H1 (cell line): ENCODE measurements around the gene E2F3. TPM values are rescaled to one million over a fixed set of nuclear protein-coding genes. Genes with fewer than 3 reads are reported as not detected.

Source experiments
- CTCF ChIA-PET: fragments of 300-600 bp; sonication (Branson Sonifier 250); formaldehyde crosslinking; loops from one replicate; lab custom pipeline; 2021; ENCODE audit not compliant: partially characterized antibody; lab: Charles Lee
- POLR2A ChIA-PET: fragments of 300-600 bp; sonication (Branson Sonifier 250); formaldehyde crosslinking; loops from one replicate; lab custom pipeline; 2021; ENCODE audit warnings: inconsistent platforms; ENCODE audit not compliant: partially characterized antibody; lab: Charles Lee
- DNase-seq, 2 experiments: peaks; one replicate each; pipeline versions ENCODE4 v3.0.0 to v3.0.0-alpha.2; 2010 to 2022; ENCODE audit warnings: low spot score in 2 of 2, low read depth in 1 of 2, mixed read lengths in 1 of 2
- FAIRE-seq: peaks from 2 replicates; lab custom pipeline; 2011; peaks lifted over from hg19 to GRCh38; lab: Jason Lieb, UNC
- H2AFZ ChIP-seq: 2 replicates; pipeline ENCODE4 v1.8.1; 2012; ENCODE audit warnings: low read length, inconsistent platforms
- H2AK5ac ChIP-seq: 2 replicates; pipeline ENCODE4 v1.6.1; 2013; ENCODE audit warnings: low read depth, low read length
- H2BK120ac ChIP-seq: replicated peaks from 2 replicates; pipeline ENCODE3; 2013; ENCODE audit warnings: low read depth, low read length, inconsistent platforms
- H2BK12ac ChIP-seq: 2 replicates; pipeline ENCODE4 v1.6.1; 2013; ENCODE audit warnings: low read depth, low read length
- H2BK15ac ChIP-seq: 2 replicates; pipeline ENCODE4 v1.6.1; 2013; ENCODE audit warnings: low read length
- H2BK20ac ChIP-seq: 2 replicates; pipeline ENCODE4 v1.6.1; 2013; ENCODE audit warnings: low read length
- H2BK5ac ChIP-seq: 2 replicates; pipeline ENCODE4 v1.6.1; 2013; ENCODE audit warnings: low read depth, low read length
- H3K14ac ChIP-seq: 2 replicates; pipeline ENCODE4 v1.6.1; 2013; ENCODE audit warnings: inconsistent platforms; ENCODE audit not compliant: insufficient read length
- H3K18ac ChIP-seq: 2 replicates; pipeline ENCODE4 v1.6.1; 2013; ENCODE audit warnings: low read length; ENCODE audit errors: extremely low read depth
- H3K23ac ChIP-seq: 2 replicates; pipeline ENCODE4 v1.6.1; 2013; ENCODE audit warnings: inconsistent platforms; ENCODE audit not compliant: insufficient read length
- H3K23me2 ChIP-seq: 2 replicates; pipeline ENCODE4 v1.6.1; 2013; ENCODE audit warnings: low read depth, low read length
- H3K27ac ChIP-seq: 2 replicates; pipeline ENCODE4 v1.6.1; 2011; ENCODE audit warnings: low read depth, low read length, inconsistent platforms
- H3K27me3 ChIP-seq, 4 experiments: replicated peaks in 1 of 4; 1 replicate in 1 of 4; 2 replicates in 3 of 4; pipeline versions ENCODE4 v1.6.1 to v1.8.1; 2011 to 2013; ENCODE audit warnings: low read length in 3 of 4, mild to moderate bottlenecking in 3 of 4, inconsistent platforms in 2 of 4, mixed read lengths in 2 of 4, moderate library complexity in 1 of 4; ENCODE audit not compliant: control insufficient read depth in 3 of 4, insufficient read depth in 3 of 4; ENCODE audit errors: extremely low read depth in 1 of 4
- H3K36me3 ChIP-seq, 4 experiments: 2 replicates each; pipeline versions ENCODE4 v1.6.1 to v1.8.1; 2011 to 2013; ENCODE audit warnings: mild to moderate bottlenecking in 4 of 4, low read length in 3 of 4, moderate library complexity in 2 of 4, control low read depth in 1 of 4, inconsistent platforms in 1 of 4; ENCODE audit not compliant: insufficient read depth in 4 of 4, control insufficient read depth in 2 of 4
- H3K4ac ChIP-seq: replicated peaks from 2 replicates; pipeline ENCODE3; 2013; ENCODE audit warnings: low read length, low read depth, mixed read lengths, inconsistent platforms; ENCODE audit not compliant: insufficient read length
- H3K4me1 ChIP-seq, 4 experiments: replicated peaks in 1 of 4; 1 replicate in 1 of 4; 2 replicates in 3 of 4; pipeline versions ENCODE4 v1.6.1 to v1.8.1; 2011 to 2013; ENCODE audit warnings: low read length in 3 of 4, inconsistent platforms in 2 of 4, mixed read lengths in 1 of 4; ENCODE audit not compliant: insufficient read depth in 4 of 4, control insufficient read depth in 3 of 4
- H3K4me2 ChIP-seq, 2 experiments: 2 replicates each; pipeline versions ENCODE4 v1.6.1 to v1.8.1; 2011 to 2013; ENCODE audit warnings: low read depth in 2 of 2, low read length in 2 of 2, control low read depth in 1 of 2, inconsistent platforms in 1 of 2, mild to moderate bottlenecking in 1 of 2; ENCODE audit not compliant: insufficient read depth in 1 of 2
- H3K4me3 ChIP-seq, 4 experiments: fragments of 200-600, 300-600 bp in 1 of 4; sonication (generic), shearing (Covaris generic), sonication (Bioruptor Twin) in 1 of 4; 2 replicates each; pipeline versions ENCODE4 v1.5.1 to v1.8.1; 2011 to 2016; ENCODE audit warnings: low read length in 4 of 4, low read depth in 3 of 4, control low read depth in 2 of 4, inconsistent platforms in 2 of 4, mild to moderate bottlenecking in 2 of 4, mixed read lengths in 1 of 4, moderate library complexity in 1 of 4; ENCODE audit not compliant: insufficient read depth in 2 of 4; ENCODE audit errors: extremely low read depth in 1 of 4
- H3K56ac ChIP-seq: replicated peaks from 2 replicates; pipeline ENCODE3; 2013; ENCODE audit warnings: low read depth, mild to moderate bottlenecking, mixed read lengths, low read length, inconsistent platforms; ENCODE audit not compliant: insufficient read length
- H3K79me1 ChIP-seq: 2 replicates; pipeline ENCODE4 v1.6.1; 2013; ENCODE audit warnings: low read depth, low read length, control low read depth
- H3K79me2 ChIP-seq, 2 experiments: 2 replicates each; pipeline versions ENCODE4 v1.6.1 to v1.8.1; 2012 to 2013; ENCODE audit warnings: low read length in 2 of 2, mild to moderate bottlenecking in 2 of 2, inconsistent platforms in 1 of 2; ENCODE audit not compliant: insufficient read depth in 2 of 2, control insufficient read depth in 1 of 2
- H3K9ac ChIP-seq, 4 experiments: replicated peaks in 1 of 4; 1 replicate in 1 of 4; 2 replicates in 3 of 4; pipeline versions ENCODE4 v1.6.1 to v1.8.1; 2011 to 2013; ENCODE audit warnings: low read depth in 3 of 4, low read length in 3 of 4, control low read depth in 2 of 4, mild to moderate bottlenecking in 2 of 4, moderate library complexity in 2 of 4, inconsistent platforms in 1 of 4; ENCODE audit errors: extremely low read depth in 1 of 4
- H3K9me3 ChIP-seq, 2 experiments: 2 replicates each; pipeline versions ENCODE4 v1.6.1 to v1.8.1; 2012 to 2013; ENCODE audit warnings: mild to moderate bottlenecking in 2 of 2, moderate library complexity in 2 of 2, control low read depth in 1 of 2, inconsistent platforms in 1 of 2, low read depth in 1 of 2, low read length in 1 of 2, mixed read lengths in 1 of 2; ENCODE audit not compliant: insufficient read depth in 2 of 2
- H4K20me1 ChIP-seq, 2 experiments: replicated peaks in 1 of 2; 2 replicates each; pipeline versions ENCODE3 to v1.8.1; 2011 to 2013; ENCODE audit warnings: inconsistent platforms in 2 of 2, low read length in 2 of 2, mild to moderate bottlenecking in 1 of 2; ENCODE audit not compliant: insufficient read depth in 2 of 2, control insufficient read depth in 1 of 2
- H4K5ac ChIP-seq: 2 replicates; pipeline ENCODE4 v1.6.1; 2013; ENCODE audit warnings: low read length, low read depth, mixed read lengths, inconsistent platforms; ENCODE audit not compliant: insufficient read length
- H4K8ac ChIP-seq: 2 replicates; pipeline ENCODE4 v1.8.0; 2013; ENCODE audit warnings: mild to moderate bottlenecking, moderate library complexity, low read length, inconsistent platforms; ENCODE audit not compliant: insufficient read depth; ENCODE audit errors: extremely low read depth
- H4K91ac ChIP-seq: replicated peaks from 2 replicates; pipeline ENCODE3; 2013; ENCODE audit warnings: low read length, mixed read lengths, inconsistent platforms; ENCODE audit not compliant: insufficient read length
- ASH2L ChIP-seq: fragments of 200-600, 300-600 bp; sonication (generic); IDR thresholded peaks from one replicate; pipeline ENCODE4 v1.7.1; 2017; ENCODE audit warnings: low read length
- BACH1 ChIP-seq: IDR thresholded peaks from 2 replicates; pipeline ENCODE4 v1.6.1; 2012; ENCODE audit warnings: low read length, improper control_type of control experiment
- BRCA1 ChIP-seq: IDR thresholded peaks from 2 replicates; pipeline ENCODE4 v1.6.1; 2012; ENCODE audit warnings: low read depth, low read length, improper control_type of control experiment
- CBX8 ChIP-seq: fragments of 300-800, 300-1000 bp; sonication (generic); IDR thresholded peaks from 2 replicates; pipeline ENCODE4 v1.7.1; 2016; ENCODE audit warnings: low read depth, low read length, borderline replicate concordance
- CEBPB ChIP-seq: IDR thresholded peaks from 2 replicates; pipeline ENCODE4 v1.6.1; 2012; ENCODE audit warnings: low read depth, low read length
- KDM1A ChIP-seq: fragments of 200-600, 300-600 bp; sonication (generic); IDR thresholded peaks from 2 replicates; pipeline ENCODE4 v1.7.1; 2016; ENCODE audit warnings: mild to moderate bottlenecking, low read length, borderline replicate concordance
- POU5F1 ChIP-seq: IDR thresholded peaks from 2 replicates; pipeline ENCODE4 v1.6.1; 2011; ENCODE audit warnings: low read depth, mild to moderate bottlenecking, low read length, moderate library complexity
- SIX5 ChIP-seq: IDR thresholded peaks from 2 replicates; pipeline ENCODE4 v1.6.1; 2011; ENCODE audit warnings: mild to moderate bottlenecking, low read depth, low read length
- SP2 ChIP-seq: IDR thresholded peaks from 2 replicates; pipeline ENCODE4 v1.6.1; 2012; ENCODE audit warnings: mild to moderate bottlenecking, low read length, inconsistent platforms
- TCF12 ChIP-seq: IDR thresholded peaks from 2 replicates; pipeline ENCODE4 v1.6.1; 2011; ENCODE audit warnings: low read depth, mild to moderate bottlenecking, low read length
- WGBS, 2 experiments: shearing (Covaris generic) in 1 of 2; methylation state at CpG; one replicate each; pipeline versions ENCODE4 v1.1.6 to v1.1.7; 2013 to 2015; ENCODE audit warnings: low lambda C conversion rate in 2 of 2, mixed read lengths in 2 of 2, inconsistent platforms in 1 of 2, low coverage in 1 of 2, missing lambda C conversion rate in 1 of 2; ENCODE audit not compliant: insufficient replicate concordance in 2 of 2, insufficient coverage in 1 of 2, insufficient read length in 1 of 2; ENCODE audit errors: extremely low coverage in 1 of 2, missing lambda C conversion rate in 1 of 2; 5-methylcytosine and 5-hydroxymethylcytosine counted together
- polyA plus RNA-seq, 7 experiments: library from polyadenylated mRNA; depleted of rRNA in 3 of 7; stranded (reverse) in 5 of 7; unstranded in 2 of 7; fragments of >200 nt in 5 of 7; fragments of 200-250 nt in 2 of 7; gene quantifications; 1 replicate in 5 of 7; 2 replicates in 1 of 7; 4 replicates in 1 of 7; pipeline versions ENCODE4 v1.2.1 to v1.2.3, GENCODE V29; 2011 to 2013; ENCODE audit warnings: missing spikeins in 2 of 7, mixed read lengths in 2 of 7
- total RNA-seq: library from RNA; stranded (reverse); fragmentation: NEBNext Ultra II Directional; extraction: Animal tissue kit (Norgen Biotek cat#: 25700); gene quantifications from 2 replicates; pipeline ENCODE4 v1.2.1, GENCODE V29; 2021
- TF ChIP-seq, protein P1 (sequence below): IDR thresholded peaks from 2 replicates; pipeline ENCODE4 v1.6.1; 2012; ENCODE audit warnings: inconsistent platforms

E2F3 gene
- total and polyA plus RNA-seq, 2 of the 8 experiments (the other 6 are each of a cell fraction or from before 2014, with no cell fraction given): 14.9 to 42.2 TPM

GRCh38 chr6:20487669-20488375 is 86.1 kb downstream of the E2F3 start:
- Histone ChIP-seq H3K36me3 (peaks cover 7 to 74% (median 37%) of the 10 kb centered on the region in 4 experiments), H2BK5ac (no peak overlapping the region), H2AFZ (no peak overlapping the region), H4K8ac (no peak overlapping the region), H3K9ac (no peak overlapping the region), H3K4me3 (no peak overlapping the region), H4K5ac (no peak overlapping the region), H3K14ac (no peak overlapping the region), H4K91ac (no peak overlapping the region), H3K9me3 (no peaks in the 10 kb centered on the region), H2BK20ac (no peak overlapping the region), H2BK15ac (no peak overlapping the region), H3K79me1 (peaks cover 2% of the 10 kb centered on the region; the same call in 1 of the 2 replicates), H2AK5ac (no peak overlapping the region), H3K27ac (no peak overlapping the region), H3K18ac (no peak overlapping the region), H3K4me2 (no peak overlapping the region), H3K23ac (no peak overlapping the region), H2BK120ac (no peak overlapping the region), H2BK12ac (no peak overlapping the region), H3K4ac (no peak overlapping the region), H3K4me1 (peaks cover 0 to 4% (median 0%) of the 10 kb centered on the region in 4 experiments; a peak in 1 of 7 replicates), H4K20me1 (no peaks in the 10 kb centered on the region), H3K27me3 (no peaks in the 10 kb centered on the region), H3K56ac (no peak overlapping the region), H3K23me2 (no peaks in the 10 kb centered on the region), H3K79me2 (0 out of 4 replicates have a peak, but pooled peaks cover 0 to 7% of the 10 kb centered on the region in 2 experiments)
- ChIA-PET CTCF (no interaction called here), POLR2A (no interaction called here)
- no peak for FAIRE-seq
- DNase-seq: no peak
- no peak for TF ChIP-seq SP2
- TF ChIP-seq BACH1: no peak
- TF ChIP-seq BRCA1: no peak
- no peak for TF ChIP-seq ASH2L
- TF ChIP-seq SIX5: no peak
- no peak for TF ChIP-seq POU5F1
- TF ChIP-seq TCF12: no peak
- no peak for TF ChIP-seq CBX8
- no peak for TF ChIP-seq CEBPB
- TF ChIP-seq, protein P1, sequence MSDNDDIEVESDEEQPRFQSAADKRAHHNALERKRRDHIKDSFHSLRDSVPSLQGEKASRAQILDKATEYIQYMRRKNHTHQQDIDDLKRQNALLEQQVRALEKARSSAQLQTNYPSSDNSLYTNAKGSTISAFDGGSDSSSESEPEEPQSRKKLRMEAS: no peak
- no peak for TF ChIP-seq KDM1A
- 92% methylated on average over 6 of the region's 6 CpGs; no CpG with 5 or more reads in 1 of the 2 experiments for WGBS, 2 experiments
